Left cardiac atrium (tissue), 4 donors: ENCODE results near the gene CD9. TPM values are rescaled to one million over a fixed set of nuclear protein-coding genes. Genes with fewer than 3 reads are reported as not detected.
"Not testable (repeated sequence)": the region's sequence is repeated elsewhere in the genome, so short reads cannot be mapped to it uniquely, and the experiment has no call there.

ENCODE experiments used
- ATAC-seq, 2 donors: fragments of 200-7000 bp; cut with Tn5 transposase; one replicate each; pipeline ENCODE4 v1.9.1; 2020; ENCODE audit warnings: mild to moderate bottlenecking in 2 of 2, moderate library complexity in 2 of 2
- DNase-seq: peaks from one replicate; pipeline ENCODE4 v3.0.0-alpha.2; 2020
- intact Hi-C, 2 donors: fragments of 100-400 bp; cut with DNase I; formaldehyde crosslinking; loops; one replicate each; pipeline versions ENCODE4 v1.14.1 to v1.15.1; 2022 to 2023
- long read RNA-seq: library from polyadenylated mRNA; unstranded; transcript quantifications from one replicate; pipeline ENCODE4 v2.0.0, GENCODE V29; 2021
- total RNA-seq, 2 donors: library from RNA; stranded (reverse); fragmentation: NEBNext Ultra II Directional; extraction: Animal tissue kit (Norgen Biotek cat#: 25700); gene quantifications; one replicate each; pipeline ENCODE4 v1.2.1, GENCODE V29; 2021
- donor health status: DM: no; HTN: yes; CAD: no.
- donor health status: DM: no; HTN: yes; CAD: no; lungs with severe emphysema.
- donor health status: DM: yes; HTN: yes; CAD: no.
- donor health status: Dilated cardiomyopathy.

Gene CD9, protein sequence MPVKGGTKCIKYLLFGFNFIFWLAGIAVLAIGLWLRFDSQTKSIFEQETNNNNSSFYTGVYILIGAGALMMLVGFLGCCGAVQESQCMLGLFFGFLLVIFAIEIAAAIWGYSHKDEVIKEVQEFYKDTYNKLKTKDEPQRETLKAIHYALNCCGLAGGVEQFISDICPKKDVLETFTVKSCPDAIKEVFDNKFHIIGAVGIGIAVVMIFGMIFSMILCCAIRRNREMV
- 100 to 1,000 TPM in 1 of 2 donors, 10 to 100 TPM in 1; 55.1 to 167 TPM for total RNA-seq
- long read RNA-seq, transcript CD9-201 (8 exons, 1,218 nt), result major isoform, 116 of 125 reads
- long read RNA-seq, partial matches to known transcripts, result 2 of 125 reads
- long read RNA-seq, other reads (novel, unspliced or antisense), result 7 of 125 reads

DNA sequence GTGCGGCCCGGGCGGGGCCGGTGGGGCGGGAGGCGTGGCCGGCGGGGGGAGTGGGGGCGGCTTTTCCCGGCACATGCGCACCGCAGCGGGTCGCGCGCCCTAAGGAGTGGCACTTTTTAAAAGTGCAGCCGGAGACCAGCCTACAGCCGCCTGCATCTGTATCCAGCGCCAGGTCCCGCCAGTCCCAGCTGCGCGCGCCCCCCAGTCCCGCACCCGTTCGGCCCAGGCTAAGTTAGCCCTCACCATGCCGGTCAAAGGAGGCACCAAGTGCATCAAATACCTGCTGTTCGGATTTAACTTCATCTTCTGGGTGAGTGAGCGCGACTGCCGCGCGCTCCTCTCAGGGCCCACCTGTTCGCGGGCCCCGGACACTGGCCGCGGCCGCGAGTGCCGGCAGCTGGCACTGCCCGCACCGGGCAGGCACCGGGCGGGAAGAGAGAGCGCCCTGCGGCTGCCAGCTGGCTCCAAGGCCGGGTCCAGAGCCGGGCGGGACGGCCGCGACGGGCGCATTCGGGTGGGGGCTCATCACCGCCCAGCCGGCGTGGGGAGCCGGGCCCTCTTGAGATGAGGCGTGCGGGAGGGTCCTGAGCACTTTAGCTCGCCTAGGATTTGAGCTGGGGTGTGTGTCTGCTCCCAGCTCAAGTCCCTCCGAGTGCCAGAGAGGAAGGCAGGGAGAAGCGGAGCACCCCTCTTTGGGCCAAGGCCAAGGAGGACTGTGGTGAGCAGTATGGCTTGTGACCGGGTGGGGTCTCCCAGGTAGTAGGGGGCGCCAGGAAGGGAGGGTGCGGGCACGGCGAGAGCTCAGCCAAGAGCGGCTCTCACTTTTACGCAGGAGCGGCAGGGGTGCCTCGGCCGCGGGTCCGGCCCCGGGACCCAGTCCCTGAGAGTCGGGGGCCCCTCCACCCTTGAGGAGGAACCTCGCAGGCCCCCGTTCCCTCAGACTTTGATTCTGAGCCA, at the start of gene CD9:
Gene CD9, plus strand, starts transcription at position 145 of the 957 bp plus-strand sequence. Its CDS starts 100 bp downstream, at position 245.
- peak; percentile 84 for DNase-seq
- peak; percentile 75 to 80 for ATAC-seq
- intact Hi-C loops, result no loop called here

GRCh38 chr12:6154730-6155459, 45.3 kb upstream of the CD9 start:
- ATAC-seq (peak; percentile 72 to 82), DNase-seq (peak; percentile 76)
- intact Hi-C loops, result no loop called here

DNA sequence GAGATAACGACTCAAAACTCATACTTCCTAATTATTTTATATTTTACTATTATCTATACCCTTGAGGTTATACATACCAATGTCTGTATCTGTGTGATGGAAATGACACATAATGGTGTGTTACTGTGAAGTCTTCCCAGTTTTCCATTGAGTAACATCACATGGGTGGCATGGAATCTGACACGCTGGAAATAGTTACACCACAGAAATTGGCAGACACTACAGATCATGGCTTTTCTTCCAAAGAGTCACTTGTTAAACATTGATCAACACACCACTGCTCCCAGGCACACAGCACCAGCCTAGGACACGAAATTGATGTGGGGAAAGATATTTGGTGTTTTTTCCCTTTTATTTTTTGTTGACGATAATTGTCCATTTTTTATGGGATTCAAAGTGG, 42.7 kb upstream of the CD9 start:
- ATAC-seq, result no peak

GRCh38 chr12:6158255-6158654, 41.9 kb upstream of the CD9 start:
- DNase-seq (no peak), ATAC-seq (peak in 1 of 2 donors; percentile 9)
- intact Hi-C loops, result no loop called here

More for the DNA sequence above, 42.7 kb upstream of the CD9 start:
- no peak for DNase-seq
- intact Hi-C loops, result no loop called here

DNA sequence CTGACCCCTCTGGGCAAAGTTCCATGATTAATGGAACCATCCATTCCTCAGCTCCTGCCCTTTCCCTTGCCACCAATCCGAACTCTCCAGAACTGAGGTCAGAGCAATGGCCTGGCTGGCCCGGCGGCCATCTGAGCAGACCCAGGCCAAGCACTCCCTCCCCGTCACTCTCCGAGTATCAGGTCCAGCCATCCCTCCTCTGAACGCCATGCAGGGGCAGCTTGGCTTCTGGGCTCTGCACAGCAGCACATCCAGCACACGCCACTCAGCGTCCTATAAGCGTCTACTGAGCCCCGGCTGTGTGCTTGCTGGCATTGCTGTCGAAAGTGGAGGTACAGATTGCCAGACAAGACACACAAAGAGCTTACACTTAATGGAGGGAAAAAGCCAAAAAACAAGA, 41.5 kb upstream of the CD9 start:
- intact Hi-C loops, result no loop called here
- ATAC-seq, result no peak
- DNase-seq, result no peak

- intact Hi-C loops, DNase-seq, ATAC-seq: not testable (repeated sequence)
These were observed 40.8 kb upstream of the CD9 start for GRCh38 chr12:6159166-6160011.

DNA sequence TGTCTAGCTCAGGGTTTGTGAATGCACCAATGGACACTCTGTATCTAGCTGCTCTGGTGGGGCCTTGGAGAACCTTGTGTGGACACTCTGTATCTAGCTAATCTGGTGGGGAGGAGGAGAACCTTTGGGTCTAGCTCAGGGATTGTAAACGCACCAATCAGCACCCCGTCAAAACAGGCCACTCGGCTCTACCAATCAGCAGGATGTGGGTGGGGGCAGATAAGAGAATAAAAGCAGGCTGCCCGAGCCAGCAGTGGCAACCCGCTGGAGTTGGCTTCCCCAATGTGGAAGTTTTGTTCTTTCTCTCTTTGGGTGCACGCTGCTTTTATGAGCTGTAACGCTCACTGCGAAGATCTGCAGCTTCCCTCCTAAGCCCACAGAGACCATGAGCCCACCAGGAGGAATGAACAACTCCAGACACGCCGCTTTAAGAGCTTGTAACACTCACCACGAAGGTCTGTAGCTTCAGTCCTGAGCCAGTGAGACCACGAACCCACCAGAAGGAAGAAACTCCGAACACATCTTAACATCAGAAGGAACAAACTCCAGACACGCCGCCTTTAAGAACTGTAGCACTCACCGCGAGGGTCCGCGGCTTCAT, 40.1 kb upstream of the CD9 start:
- ATAC-seq, intact Hi-C loops, DNase-seq: not testable (repeated sequence)

DNA sequence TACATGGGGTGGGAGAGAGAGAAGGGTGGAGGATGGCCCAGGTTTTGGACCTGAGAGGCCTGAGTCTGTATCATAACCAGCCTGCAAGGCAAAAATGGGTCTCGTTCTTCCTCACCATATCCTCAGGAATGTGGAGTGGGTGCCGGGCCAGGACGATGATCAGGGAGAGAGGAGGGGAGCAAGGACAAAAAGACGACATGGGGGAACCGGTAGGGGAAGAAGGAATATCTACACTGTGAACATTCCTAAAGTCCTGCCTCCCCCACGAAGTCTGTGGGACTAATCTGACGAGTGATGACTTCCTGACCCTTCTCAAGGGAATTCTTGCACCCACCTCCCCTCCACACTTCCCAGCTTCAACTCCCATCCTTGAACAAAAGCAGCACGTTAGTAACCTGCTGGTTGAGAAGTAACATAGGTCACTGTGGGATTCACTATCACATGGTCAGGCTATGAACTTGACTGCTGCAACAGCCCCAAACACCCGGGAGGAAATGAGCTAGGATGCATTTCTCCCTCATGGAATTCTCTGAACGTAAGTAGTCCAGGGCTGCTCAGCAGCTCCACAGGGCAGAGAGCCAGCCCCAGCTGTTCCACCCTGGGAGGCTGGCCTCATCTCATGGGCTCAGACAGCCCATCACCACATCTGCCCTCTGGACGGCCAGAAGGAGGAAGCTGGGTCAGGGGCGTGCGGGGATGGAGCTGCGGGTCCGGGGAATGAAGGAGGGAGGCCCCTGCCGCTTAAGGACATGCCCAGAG, 38.9 kb upstream of the CD9 start:
- intact Hi-C loops, result no loop called here
- peak; percentile 78 to 84 for ATAC-seq
- DNase-seq, result peak; percentile 67

DNA sequence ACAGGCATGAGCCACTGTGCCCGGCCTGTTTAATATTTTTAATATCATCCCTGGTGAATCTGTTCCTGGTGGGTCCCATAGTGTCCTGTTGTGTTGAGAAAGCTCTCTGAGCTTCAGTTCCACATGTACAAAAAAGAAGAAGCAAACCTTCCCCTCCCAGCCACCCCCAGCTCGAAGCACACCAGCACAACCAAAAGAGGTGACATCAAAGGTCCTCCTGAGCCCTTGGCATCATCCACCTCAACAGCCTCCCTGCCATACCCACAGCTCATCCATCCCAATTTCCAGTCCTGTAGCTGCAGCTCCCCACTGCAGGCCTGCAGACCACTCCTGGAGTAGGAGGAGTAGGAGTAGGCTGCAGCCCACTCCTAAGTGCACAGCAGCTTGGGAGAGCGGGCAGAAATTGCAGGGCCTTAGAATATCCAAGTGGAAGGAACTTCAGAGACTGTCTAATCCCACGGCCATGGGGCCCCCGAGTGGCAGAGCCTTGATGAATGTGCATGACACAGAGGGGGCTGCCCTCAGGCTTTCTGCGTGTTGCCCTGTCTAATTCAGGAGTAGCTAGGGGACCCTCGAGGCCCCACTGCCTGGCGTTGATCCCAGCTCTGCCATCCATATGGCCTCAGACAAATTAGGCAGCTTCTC, 36.7 kb upstream of the CD9 start:
- DNase-seq (no peak), ATAC-seq (no peak)
- intact Hi-C loops, result no loop called here

GRCh38 chr12:6165395-6165794, 34.8 kb upstream of the CD9 start:
- no peak for ATAC-seq
- intact Hi-C loops, result no loop called here
- no peak for DNase-seq

GRCh38 chr12:6166808-6167207, 33.4 kb upstream of the CD9 start:
- ATAC-seq, result no peak
- DNase-seq, result no peak
- intact Hi-C loops, result no loop called here

DNA sequence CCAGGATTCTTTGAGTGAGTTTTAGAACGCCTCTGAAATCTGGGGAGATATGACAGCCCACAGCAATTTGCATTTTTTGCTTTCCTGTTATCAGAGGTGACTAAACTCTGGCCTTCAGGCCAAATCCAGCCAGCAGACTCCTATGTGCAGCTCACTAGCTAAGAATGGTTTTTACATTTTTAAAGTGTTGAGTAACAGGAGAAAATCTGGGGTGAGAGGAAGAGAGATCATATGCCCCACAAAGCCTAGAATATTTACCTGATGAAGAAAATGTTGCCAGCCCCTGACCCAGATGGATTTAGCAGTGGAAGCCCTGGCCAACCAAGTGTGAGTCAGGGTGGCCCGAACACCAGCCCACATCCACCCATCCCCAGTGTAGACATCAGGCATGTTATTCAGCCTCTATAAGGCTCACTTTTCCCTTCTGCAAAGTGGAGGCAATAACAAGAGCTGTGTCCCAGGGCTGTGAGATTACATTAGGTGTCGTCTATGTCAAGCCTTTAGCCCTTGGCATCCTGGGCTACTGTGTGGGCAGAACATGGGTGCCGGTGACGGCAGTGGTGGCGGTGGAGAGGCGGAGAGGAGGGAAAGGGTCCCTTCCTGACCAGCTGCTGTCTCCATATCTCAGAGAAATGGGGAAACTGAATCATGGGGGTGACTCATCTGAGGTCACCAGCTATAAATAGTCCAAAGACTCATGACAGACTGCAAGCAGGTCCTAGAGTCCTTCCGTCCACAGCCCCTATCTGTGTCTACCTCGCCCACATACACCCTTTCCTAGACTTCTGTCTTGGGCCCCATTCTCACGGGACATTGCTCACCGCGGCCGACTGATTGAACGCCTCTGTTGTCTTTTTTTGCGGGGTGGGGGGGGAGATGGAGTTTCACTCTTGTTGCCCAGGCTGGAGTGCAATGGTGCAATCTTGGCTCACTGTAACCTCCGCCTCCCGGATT, 32.6 kb upstream of the CD9 start:
- intact Hi-C loops, result no loop called here
- DNase-seq, result peak; percentile 78

DNA sequence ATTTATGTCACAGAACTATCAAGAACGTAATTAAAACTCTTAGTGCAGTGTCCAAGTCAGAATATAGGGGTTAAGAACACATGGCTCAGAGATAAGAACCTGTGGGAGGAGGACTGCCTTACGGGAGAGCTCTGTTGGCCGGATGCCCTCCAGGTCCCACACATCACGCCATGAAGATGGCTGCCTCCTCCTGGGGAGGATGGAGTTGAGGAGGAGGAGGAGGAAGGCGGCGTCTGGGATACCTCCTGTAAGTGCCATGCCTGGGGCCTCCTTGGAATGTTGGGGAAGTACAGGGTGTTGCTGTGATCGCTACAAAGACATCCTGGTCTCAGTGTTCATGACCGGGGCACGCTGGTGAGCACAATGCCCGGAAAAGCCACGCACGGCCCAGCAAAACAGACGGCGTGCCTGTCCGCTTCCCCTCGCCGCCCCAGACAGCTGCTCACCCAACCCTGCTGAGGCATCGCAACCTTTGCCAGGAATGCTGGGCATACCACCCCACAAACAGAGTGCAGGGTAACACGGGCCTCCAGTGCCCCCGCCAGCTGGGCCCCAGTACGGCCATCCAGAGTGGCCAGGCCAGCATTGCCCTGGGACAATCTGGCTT, 28.7 kb upstream of the CD9 start:
- intact Hi-C loops, result no loop called here
- DNase-seq, result peak; percentile 88
- ATAC-seq, result peak; percentile 52 to 67

More for the DNA sequence above, 32.6 kb upstream of the CD9 start:
- ATAC-seq, result peak; percentile 64 to 92

DNA sequence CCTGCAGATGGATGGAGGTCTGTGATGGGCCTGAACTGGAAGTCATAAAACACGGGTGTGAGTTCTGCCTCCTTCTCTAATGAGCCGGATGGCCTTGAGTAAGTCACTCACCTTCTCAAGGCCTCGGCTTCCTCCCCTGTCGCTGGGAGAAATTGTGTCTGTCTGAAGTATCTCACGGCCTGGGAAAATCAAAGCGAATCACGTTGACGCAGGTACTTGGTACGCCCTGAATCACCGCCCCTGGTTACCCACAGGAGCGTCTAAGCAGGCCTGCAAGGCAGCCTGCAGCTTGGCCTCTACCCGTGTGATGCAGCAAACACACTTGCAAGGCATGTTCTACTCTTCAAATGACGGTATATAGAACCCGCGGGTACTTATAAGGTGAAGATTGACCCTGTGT, 28.1 kb upstream of the CD9 start:
- ATAC-seq (no peak), DNase-seq (no peak)
- intact Hi-C loops, result no loop called here

DNA sequence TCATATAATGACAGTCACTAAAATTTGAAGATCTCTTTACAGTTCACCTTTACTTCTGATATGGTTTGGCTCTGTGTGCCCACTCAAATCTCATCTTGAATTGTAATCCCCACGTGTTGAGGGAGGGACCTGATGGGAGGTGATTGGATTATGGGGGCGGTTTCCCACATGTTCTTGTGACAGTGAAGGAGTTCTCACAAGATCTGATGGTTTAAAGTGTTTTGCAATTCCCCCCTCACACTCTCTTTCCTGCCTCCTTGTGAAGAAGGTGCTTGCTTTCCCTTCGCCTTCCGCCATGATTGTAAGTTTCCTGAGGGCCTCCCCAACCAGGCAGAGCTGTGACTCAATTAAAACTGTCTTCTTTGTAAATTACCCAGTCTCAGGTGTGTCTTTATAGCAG, 27.3 kb upstream of the CD9 start:
- no peak for DNase-seq
- no peak for ATAC-seq
- intact Hi-C loops, result no loop called here
